GM12875 (cell line): ENCODE results near the gene CCBE1.

Source experiments
- H3K4me3 ChIP-seq: one replicate; pipeline ENCODE4 v1.5.1; 2011; ENCODE audit warnings: low read depth, low read length, control low read depth
- TF ChIP-seq, protein P1 (sequence below): IDR thresholded peaks from 2 replicates; pipeline ENCODE4 v1.5.1; 2011; ENCODE audit warnings: low read depth, mild to moderate bottlenecking, control low read depth, inconsistent platforms, low read length, moderate library complexity, borderline replicate concordance; ENCODE audit not compliant: insufficient read depth

Gene CCBE1

DNA sequence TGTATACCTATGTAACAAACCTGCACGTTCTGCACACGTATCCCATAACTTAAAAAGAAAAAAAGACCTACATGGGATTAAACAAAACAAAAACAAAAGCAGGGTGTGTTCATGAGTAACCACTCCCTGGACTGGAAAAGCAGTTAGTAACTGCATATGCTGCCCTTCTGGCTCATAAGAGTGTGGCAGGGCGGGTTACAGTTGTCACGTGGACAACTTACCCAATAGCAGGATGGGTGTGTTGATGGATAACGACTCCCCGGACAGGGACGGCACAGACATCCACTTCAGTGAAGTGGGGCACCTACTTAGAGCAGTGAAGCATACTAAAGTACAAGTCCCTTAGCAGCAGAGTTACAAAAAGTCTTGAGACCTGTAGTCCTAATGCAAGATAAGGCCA is 136.7 kb downstream of the CCBE1 start:
- TF ChIP-seq, protein P1, sequence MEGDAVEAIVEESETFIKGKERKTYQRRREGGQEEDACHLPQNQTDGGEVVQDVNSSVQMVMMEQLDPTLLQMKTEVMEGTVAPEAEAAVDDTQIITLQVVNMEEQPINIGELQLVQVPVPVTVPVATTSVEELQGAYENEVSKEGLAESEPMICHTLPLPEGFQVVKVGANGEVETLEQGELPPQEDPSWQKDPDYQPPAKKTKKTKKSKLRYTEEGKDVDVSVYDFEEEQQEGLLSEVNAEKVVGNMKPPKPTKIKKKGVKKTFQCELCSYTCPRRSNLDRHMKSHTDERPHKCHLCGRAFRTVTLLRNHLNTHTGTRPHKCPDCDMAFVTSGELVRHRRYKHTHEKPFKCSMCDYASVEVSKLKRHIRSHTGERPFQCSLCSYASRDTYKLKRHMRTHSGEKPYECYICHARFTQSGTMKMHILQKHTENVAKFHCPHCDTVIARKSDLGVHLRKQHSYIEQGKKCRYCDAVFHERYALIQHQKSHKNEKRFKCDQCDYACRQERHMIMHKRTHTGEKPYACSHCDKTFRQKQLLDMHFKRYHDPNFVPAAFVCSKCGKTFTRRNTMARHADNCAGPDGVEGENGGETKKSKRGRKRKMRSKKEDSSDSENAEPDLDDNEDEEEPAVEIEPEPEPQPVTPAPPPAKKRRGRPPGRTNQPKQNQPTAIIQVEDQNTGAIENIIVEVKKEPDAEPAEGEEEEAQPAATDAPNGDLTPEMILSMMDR: no peak
- H3K4me3 ChIP-seq: no peak overlapping the region

DNA sequence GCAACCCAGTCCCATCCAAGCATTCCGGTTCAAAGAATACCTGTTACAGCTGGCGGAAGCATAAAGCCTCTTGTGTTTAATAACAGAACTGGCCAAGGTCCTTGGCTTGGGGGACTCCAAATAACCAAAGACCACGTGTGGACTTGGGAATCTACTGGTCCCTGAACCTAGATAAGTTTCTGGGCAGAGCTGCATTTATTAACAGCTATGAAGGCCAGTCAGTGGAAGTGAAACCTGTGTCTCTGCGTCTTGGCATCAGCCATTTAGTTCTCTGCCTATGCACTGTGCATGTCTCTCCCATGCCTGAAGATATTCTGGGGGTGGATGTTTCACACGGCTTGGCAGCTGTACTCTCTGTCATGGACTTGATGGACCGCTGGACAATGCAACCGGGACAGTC is 137.7 kb downstream of the CCBE1 start:
- H3K4me3 ChIP-seq: no peak overlapping the region
- TF ChIP-seq, protein P1: no peak

DNA sequence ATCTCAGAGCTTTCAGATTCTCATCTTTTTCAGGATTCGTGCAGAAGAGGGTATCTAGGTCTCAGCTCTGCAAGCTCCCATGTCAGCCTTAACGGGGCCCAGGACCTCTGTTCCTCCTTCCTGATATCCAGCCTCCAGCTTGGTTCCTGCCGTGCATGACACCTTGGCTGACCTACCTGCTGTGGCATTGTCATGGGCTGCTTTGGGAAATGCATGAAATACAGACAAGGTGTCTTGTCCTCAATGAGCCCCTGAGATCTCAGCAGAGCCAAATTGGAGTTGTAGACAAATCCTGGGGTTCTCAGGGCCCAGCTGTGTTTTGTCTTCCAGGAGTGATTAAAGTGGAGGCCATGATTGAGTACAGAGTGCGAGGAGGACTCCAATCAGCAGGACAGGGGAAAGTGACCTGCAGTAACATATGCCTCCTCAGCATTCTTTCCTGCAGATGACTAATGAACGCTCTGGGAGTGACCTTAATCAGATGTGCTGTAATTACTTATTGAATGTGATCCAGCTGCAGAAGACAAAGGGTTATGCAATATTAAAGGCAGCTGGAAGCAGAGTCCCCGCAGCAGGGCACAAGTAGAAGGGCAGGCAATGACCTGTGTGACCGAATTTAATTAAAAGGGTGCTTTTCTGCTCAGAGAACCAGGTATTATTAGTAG is 141.1 kb downstream of the CCBE1 start:
- no peak overlapping the region for H3K4me3 ChIP-seq
- TF ChIP-seq, protein P1: no peak

DNA sequence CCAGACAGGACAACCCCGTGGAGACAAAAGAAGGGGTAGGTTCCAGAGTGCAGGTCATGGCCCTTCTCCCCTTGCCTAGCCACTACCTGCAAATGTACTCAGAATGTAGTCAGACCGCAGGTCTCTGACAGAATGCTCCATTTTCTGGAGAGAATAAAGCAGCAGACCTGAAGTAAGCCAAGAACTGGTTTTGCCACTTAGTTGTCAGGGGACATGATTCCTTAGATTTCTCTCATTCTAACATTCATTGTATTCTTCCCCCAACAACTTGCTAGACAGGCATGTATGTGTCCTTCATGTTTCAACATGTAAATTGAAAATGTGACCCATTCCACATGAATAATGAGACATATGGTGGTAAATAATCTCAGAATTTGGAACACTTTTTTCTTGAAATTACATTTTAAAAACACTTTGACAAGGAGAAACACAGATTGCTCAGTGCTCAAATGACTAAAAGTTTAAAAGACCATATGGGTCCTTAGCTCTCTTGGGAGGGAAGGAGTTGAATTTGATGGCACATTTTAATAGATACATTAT is 142.4 kb downstream of the CCBE1 start:
- TF ChIP-seq, protein P1: no peak
- no peak overlapping the region for H3K4me3 ChIP-seq

DNA sequence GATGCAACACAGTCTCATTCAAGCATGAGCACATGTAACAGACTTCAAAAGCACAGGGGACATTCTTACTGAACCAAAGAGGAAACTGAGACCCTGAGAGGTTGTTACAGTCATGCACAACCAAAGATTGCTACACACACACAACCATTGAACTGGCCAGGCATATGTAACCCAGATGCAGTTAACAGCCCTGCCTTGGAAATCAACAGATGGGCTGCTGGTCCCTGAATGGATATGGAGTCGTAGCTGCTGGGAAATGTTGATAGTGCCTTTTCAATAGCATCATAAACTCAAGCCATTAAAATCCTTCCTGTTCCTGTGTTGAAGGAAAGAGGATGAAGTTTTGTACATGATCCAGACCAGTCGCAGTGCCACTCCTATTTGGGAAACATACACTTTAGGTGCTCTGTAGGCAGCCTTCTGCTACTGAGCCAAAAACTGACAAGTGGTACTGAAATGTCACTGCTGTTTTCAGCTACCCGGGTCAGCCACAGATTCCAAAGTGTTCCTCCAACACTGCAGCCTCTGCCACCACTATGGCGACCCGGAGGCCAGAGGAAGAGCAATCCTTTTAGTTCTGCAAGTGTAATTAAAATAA is 143.9 kb downstream of the CCBE1 start:
- TF ChIP-seq, protein P1: no peak
- H3K4me3 ChIP-seq: no peak overlapping the region

DNA sequence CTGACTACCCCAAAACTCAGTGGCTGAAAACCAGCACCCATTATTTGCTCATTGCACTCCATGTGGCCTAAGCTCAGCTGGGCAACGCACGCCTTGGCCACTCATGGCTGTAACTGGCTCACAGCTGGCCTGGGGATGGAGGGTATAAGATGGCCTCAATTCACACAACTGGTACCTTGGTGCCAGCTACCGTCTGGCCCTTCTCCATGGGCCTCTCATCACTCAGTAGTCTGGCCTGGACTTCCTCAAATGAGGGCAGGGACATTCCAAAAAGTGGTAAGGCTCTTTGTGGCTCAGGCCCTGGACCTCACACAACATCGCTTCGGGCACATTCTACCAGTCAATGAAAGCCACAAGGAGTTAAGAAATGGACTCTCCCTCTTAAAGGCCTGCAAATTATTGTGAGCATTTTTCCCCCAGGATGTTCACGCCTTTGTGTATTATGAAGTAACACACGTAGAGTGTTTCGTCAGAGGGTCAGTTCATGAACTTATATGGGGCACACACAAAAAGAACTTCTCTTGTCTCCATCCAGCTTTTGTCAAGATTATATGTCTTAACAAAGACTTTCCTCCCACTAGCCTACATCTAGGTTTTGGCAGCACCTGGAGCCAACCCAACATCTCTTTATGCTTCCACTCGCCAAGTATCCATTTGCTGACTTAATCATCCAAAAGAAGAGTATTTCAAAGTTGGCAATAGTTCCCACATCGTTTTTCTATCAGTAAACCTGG is 145.2 kb downstream of the CCBE1 start:
- no peak overlapping the region for H3K4me3 ChIP-seq
- TF ChIP-seq, protein P1: no peak
